Measurements from ENCODE around the gene NAP1L1.

The NAP1L1 gene

DNA sequence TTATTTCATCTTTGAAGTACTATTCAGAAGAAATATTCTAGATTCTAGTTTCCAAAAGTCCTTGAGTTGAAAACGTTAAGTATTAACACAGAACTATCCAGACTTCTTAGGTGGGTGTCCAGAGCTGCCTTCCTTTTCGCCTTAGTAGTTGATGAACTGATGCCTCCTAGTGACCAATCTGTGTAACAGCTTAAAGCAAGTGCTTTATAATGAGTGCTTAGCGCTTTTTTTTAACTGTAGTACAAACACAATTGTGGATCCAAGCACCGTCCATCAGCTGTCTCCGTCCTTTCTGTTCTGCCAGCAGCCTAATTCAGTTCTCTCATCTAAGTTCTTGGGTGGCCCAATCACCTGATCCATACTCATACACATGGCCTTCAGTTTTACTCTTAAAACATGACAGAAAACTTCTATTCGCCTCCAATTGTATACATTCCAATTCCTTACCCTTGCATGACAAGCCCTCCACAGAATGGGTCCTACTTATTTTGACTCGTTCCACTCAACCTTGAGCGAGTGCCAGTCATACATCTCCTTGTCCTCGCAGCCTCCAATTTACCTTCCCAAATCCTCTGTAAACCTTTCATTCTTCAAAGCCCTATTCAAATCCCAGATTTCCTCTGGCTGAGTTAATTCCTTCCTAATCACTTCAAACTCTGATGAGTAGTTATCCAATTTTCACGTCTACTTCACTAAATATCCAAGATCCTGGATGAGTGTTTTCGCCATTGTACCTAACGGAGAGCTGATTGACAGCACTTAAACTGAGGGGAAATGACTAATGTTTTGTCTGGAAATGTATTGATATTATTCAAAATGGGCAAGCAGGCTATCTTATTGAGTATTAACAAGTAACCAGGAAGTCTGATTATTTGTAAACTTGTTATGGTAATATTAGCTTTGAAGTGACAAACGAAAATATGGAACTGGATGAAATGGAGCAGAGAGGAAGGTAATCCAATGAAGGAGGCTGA is 47.1 kb downstream of the NAP1L1 start:
- no peak for DNase-seq

DNA sequence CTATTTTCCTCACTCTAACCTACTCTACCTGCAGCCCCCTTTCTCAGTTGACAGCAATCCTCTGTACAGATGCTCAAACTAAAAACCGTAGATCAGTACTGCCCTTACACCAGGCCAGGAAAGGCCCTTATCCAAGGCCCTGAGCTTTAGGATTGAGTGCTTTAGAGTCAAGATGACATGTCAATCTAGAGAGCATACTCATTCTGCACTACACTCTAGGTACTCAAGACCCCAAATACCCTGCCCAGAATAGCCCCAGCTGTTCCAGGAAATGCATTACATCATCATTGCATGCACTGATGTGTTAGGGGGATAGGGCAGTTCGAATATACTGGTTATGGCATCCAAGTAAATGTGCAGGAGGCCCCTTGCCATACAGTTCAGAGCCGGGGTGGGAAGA is 49.4 kb downstream of the NAP1L1 start:
- no peak for DNase-seq

DNA sequence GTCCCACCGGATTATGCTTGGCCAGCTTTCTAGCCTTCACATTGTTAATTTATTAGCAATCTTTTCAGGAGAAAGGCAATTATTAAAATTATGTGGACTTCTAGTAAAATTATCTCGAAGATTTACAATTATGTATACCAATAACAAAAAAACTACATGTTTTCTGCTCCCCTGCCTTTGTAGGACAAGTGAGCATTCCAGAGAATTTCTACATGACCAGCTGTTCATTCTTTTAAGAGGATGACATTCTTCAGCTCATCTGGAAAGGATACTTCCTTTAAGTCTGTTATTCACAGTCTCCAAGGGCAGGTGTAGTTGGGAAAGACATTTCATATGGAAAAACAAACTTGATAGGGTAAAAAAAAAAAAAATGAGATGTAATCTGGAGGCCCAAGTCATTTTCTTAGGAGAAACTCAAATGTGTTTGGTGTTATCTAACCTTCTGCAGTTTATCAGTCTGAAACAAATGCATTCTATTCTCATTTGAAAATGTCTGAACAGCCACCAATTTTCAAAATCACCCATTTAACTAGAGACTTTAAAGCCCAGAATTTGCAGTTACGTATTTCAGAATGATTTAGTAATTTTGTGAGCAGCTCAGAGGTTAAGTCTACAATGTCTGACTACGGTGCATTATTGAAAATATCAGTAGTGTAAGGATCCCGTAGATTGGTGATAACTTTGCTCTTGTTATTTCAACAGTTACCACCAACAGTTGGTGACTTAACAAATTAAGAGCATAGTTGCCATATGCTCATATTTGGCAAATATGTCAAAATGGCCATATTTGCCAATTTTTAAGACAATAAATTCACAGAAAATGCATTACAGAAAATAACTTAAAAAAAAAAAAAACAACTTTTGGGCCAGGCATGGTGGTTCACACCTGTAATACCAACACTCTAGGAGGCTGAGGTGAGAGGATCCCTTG is 51.1 kb downstream of the NAP1L1 start:
- no peak for DNase-seq

DNA sequence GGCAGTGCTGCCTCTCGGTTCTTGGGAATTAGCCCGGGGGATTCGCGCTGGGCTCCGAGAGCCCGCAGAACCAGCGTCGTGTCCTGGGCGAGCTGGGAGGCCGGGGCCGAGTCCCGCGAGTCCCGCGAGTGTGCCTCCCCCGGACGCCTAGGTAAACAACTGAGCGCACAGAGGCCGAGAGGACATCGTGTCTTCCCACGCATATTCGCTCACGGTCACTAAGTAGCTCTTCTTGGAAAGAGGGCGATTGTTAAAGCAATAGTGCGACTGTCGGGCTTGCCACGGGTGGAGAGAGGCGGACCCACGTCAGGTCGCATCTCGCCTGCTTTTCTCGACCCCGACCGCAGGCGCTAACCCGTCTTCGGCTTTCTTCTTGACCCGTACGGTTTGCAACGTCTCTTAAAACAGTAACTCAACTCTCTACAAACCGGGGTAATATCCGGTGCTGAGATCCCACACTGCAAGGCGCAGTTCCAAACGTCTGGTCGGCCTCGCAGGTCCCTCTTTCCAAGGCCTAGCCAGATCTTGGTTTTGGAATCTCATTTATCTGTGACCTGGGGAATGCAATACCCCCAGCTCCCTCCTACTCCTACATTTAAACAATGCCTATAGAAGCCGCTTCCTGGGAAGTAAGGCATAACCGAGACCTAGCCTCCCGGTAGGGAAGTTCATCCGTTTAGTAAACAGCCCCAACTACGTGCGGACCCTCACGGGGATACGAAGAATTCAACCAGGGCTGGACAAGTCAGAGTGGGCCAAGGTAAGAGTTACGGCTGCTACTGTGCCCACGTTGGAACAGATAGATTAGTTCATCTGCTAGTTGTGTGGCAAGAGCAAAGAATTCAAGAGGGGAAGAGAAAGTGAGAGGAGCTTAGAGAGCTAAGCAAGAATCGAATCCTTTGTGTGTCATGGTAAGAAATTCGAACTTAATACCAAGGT is 52.2 kb downstream of the NAP1L1 start:
- no peak for DNase-seq

DNA sequence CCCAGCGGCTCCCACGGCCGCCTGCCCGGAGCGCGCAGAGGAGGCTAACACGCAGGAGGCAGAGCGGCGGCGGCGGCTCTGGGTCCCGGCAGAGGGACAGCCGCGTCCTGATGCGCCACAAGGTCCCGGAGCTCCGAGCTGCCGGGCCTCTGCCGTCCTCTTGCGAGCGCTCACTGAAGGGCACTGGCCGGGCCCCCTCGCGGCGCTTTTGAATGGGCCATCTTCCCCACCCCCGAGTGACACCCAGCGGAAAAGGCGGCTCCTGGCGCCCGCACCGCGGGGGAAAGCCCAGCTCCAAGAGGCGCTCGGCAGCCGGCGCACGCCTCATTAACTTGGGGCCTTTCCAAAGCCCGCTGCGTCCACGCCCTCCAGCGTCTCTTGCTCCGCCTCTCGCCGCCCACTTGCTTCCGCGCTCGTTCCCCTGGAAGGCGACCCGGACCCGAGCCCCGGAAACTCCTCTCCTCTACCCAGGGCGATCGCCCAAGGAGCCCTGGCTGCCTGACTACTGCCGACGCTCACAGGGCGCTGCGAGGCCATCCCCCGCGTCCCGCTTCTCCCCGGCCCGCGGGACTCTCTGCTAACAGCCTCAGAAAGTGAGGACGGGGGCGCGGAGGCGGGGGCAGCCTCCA is 53.0 kb downstream of the NAP1L1 start, which contains the start of gene PHLDA1:
TSS of gene PHLDA1 (minus strand) at position 363 of the 629 bp plus-strand sequence.
- DNase-seq: peak; percentile 78

DNA sequence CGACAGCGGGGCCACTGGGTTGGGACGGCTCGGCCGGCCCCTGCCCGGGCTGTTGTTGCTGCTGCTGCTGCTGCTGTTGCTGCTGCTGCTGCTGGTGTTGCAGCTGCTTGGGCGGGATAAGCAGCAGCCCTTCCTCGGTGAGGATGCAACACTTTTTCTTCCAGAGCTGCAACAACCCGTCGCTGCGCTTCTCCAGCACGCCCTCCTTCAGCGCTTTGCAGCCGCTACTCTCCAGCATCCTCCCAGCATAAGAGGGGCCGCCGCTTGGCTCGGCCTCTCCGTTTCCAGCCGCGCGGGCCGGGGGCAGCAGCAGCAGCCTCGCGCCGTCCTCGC is 53.4 kb downstream of the NAP1L1 start:
- no peak for DNase-seq

DNA sequence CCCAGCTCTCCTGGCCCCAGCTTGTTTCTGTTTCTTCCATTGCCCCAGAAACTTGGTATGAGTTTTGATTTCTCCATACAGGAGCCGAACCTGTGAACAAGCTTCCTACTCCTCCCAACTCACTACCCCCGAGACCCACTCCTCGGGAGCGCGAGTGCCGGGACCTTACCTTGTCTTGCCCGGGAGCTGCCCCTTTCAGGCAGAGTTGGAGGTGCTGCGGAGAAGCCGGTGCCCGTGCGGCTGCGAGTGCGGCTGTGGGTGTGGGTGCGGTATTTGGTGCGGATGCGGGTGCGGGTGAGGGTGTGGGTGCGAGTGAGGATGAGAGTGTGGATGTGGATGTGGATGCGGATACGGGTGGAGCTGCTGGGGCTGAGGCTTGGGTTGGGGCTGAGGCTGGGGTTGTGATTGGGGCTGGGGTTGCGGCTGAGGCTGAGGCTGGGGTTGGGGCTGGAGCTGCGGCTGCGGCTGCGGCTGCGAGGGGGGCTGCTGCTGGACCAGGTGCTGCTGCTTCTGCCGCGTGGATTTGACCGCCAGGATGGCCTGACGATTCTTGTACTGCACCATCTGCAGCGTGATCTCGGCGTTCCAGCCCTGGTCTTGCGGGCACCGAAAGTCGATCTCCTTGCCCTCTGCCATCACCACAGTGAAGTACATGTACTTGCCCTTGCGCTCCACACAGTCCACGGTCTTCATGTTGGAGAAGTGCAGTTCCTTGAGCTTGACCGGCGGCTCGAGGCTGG is 54.0 kb downstream of the NAP1L1 start:
- DNase-seq: no peak

DNA sequence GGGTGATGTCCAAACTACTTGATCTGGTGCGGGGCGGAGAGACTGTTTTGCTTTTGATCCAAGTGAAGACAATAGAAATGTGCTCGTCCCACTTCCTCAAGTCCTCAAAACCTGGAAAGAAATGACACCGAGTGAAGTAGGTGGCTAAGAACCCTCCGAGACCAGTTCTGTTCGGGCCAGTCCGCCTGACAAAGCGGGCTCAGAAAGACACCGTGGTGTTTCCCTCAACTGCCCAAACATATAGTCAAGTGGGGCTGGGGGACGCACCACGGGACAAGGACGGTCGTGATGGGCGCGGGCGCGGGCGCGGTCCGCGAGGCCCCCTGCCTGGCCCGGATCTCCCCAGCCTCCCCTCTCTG is 54.5 kb downstream of the NAP1L1 start:
- no peak for DNase-seq

DNA sequence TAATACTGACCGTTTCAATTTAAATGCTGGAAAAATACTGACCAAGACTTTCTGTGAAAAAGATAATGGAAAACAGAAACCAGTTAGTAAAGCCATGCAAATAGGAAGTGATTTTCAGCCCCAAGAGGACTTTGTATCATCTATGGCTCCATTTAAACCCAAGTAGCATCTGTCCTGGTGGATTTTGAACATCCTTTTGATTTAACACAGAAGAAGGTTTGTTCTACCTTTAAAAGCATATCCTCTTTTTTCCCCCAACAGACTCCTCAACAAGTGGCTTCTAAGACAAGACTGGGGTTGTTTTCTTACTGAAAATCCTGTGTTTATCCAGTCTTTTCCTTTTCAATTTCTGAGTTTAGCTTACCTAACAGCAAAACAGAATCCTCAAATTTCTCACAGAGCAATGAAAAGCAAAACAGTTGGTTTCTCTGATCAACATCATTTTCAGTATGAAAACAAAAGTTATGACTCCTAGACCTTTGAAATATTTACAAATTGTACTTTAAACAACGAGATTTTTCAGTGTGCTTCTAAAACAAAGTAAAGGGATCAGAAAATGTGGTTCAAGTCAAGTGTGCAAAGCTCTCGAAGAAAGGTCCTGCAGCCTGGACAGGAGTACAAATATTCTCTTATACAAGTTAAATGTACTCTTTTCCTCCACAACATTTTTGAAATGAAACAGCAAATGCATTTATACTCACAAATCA is 55.8 kb downstream of the NAP1L1 start:
- DNase-seq: no peak

DNA sequence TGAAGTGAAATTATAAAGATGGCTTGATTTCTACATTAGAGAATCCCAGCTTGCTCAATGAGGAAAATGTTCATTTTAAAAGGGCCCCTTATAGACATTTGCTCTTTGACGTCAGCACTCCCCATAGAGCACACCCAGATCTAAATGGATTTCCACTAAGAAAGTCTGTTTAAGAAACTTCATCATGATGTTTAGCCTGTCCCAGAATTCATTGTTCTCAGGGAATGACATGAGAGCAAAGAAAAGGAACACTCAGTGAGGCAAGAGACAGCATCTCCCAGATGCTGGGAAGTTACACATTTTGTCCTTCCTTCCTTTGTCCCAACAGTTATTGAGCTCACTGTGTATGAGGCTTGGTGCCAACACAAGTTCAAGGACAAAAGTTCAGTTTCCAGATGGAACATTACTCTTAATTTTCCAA is 57.8 kb downstream of the NAP1L1 start:
- DNase-seq: no peak

DNA sequence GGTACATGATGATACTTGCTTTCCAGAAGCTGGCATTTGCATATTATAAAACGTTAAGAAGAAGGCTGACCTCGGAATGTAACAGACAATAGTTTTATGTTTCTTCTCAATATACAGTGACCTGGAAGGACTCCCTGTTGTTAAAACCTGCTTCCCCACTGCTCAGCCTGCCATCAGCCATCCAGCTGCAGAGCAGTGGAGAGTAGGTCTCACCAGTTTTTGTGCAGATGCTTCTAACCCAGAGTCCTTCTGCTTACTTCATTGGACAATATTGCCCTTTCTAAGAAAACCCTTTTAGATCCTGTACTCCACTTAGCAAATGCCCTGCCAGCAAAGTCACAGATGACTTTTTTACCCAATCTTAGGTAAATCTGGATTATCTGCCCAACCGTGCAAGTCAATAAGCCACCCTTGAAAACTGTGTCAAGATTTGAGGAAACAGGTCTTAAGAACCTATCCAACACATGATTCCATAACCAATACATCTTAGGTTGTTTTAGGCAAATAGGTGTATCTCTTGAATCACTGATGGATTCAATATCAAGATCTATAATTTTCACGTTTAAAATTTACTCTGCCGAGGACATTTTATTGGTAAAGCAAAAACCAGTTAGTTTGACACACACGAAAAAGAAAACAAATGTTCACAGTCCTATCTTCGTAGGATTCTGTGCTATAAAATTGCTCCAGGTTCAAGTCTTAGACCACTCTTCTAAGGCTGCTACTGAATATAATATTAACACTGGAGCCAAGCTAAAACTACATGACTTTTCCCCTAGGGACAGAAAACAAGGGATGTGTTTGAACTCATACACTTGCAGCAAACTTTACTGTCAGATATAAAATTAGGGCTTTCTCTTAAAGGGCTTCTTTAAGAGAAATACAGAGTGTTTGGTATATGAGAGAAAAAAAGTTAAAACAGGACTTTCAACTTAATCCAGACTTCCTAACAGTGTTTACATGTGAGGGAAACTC is 58.6 kb downstream of the NAP1L1 start:
- DNase-seq: no peak

DNA sequence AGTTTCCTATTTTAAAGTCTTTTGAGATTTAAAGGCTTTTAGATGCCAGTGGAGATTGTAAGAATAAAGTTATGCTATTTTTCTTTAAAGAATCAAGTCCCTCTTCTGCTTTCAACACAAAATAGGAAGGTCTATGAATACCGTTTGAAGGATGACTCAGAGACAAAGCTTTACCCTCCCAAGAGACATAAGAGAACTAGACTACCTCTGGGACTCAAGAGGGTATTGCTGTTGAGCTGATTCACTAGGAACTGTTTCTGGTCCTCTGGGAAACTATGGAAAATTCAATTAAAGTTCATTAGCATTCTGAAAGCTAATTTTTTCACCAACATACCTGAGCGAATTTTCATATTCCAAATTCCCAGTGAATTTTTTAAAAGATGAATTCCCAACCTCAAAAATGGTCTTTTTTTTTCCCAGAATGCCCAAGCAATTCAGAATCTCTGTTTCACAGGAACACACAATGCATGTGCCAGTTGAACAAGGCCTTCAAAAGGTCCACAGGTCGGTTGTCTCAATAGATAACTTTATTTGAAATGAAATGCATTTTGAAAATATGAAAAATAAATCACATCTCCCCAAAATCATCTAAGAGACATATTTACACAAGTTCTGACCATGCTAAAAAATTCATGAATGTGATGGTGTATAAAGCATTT is 59.4 kb downstream of the NAP1L1 start:
- DNase-seq: no peak

DNA sequence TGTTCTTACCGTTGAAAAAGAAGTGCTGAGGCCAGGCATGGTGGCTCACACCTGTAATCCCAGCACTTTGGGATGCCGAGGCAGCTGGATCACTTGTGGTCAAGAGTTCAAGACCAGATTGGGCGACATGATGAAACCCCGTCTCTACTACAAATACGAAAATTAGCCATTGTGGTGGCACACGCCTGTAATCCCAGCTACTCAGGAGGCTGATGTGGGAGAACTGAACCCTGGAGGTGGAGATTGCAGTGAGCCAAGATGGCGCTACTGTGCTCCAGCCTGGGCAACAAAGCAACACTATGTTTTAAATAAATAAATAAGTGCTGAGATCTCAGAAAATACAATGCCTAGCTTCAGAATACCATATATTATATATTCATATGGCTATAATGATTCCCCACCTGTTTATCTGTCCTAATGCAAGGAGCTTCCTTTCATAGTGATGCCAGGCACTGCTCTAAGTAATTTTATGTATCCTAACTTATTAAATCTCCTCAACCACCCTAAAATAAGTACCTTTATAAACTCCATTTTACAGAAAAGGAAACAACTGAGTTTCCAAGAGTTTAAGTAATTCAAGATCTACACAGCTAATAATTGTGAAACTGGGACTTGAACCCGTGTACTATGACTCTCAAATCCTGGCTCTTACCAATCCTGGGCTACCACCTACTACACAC is 60.2 kb downstream of the NAP1L1 start:
- DNase-seq: no peak

DNA sequence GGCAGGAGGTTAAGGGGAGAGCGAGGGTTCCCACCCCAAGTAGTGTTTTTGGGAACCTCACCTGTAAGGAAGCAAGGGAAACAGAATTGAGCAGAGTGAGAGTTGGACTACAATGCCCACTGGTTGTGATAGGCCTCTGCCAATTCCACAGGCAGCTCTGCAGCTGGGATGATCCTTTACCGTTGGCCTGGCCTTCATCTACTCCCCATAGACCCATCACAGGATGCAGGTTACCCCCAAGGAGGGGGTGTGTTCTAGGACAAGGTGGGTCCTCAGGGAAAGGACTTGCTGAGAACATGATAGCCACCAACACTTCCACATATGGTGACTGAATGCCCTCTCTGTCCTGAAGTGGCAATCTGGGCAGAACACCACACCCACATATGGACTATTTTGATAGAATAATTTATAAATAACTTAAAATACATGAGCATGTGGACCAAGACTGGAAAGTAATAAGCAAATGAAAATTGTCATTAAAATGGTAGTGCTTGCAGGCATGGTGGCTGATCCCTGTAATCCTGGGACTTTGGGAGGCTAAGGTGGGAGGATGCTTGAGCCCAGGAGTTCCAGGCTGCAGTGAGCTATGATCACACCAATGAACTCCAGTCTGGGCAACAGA is 61.3 kb downstream of the NAP1L1 start:
- no peak for DNase-seq

DNA sequence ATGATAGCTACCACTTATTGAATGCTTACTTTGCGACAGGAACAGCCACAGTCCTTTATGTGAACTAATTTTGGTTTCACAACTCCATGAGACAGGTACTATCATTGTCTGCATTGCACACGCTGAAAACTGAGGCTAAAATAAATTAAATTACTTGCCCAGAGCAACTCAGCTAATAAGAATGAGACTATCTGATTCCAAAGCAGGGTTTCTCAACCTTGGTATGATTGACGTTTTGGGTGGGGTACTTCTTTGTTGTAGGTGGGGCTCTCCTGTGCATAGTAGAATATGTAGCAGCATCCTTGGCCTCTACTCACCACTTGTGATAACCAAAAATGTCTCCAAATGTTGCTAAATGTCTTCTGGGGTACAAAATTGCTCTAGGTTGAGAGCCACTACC is 62.0 kb downstream of the NAP1L1 start:
- no peak for DNase-seq

DNA sequence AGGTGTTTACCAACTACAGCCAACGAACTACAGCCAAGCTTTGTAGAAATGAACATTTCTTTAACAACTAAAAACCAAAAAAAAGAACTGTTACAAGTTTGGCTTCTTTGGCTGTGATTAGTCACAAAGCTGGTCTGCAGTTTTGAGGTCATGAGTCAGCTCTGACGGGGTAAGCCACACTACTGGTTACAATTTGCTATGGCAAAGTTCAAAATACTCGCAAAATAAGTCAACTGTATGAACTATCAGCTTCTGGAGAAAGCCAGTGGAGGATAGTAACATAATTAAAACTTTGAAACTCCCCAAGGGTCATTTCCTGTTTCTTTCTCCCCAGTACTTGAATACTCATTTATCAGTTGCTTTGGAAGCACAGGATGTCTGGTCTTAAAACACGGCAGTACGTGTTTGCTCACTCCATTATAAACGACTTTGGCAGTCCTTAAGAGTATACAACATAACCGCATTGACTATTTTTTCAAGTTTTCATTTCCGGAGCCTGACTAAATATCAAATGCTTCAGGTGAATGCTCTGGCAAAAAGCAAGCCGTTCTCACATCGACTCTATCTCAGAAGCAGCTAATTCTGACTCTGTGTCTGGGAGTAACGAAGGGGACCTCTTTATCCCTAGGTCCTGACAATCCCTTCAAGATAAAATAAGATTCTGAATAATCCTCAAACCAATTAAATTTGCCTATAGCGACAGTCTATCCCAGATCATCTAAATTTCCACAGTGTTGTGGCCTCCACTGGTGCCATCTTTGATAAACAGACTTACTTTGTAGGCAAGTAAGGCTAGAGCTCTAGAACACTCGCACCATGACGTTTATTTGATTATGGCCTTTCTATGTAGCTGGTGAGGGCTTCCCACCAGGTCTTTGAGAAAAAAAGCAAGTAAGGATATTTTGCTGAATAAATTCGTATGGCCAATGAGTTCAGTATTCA is 63.5 kb downstream of the NAP1L1 start:
- DNase-seq: no peak

DNA sequence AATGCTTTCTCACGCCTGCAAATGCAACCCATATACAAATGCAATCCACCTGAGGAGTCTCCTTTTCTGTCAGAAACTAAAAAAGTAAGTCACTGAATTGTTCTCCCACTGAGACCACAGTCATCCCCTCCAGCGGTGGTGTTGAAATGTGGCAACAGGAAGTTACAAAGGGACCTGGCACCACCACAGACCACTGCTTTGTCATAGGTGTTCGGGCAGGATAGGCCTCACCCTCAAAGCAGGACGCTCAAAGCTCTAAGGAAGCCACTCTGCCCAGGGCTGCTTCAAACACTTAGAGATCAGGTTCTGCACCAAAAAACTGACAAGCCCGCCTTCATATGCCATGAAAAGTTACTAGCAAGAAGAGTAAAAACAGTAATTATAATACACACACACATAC is 64.2 kb downstream of the NAP1L1 start:
- DNase-seq: peak; percentile 16

Data from effector CD8-positive, alpha-beta T cell (primary cell).